MCF 10A (cell line): ENCODE results near the gene PCDHGB6. TPM values are rescaled to one million over a fixed set of nuclear protein-coding genes. Genes with fewer than 3 reads are reported as not detected.

ENCODE experiments used
- BruUV-seq: library from RNA; stranded (reverse); fragments of 400-500 nt; replicated peaks from 2 replicates; lab custom pipeline; 2021; lab: Mats Ljungman, UMichigan
- CTCF ChIA-PET: fragments of 300-600 bp; sonication (Branson Sonifier 250); formaldehyde crosslinking; extraction: SDS; loops from one replicate; lab custom pipeline; 2021; ENCODE audit warnings: antibody characterized with exemption, inconsistent platforms; lab: Yijun Ruan, JAX
- POLR2A ChIA-PET: fragments of 300-600, 350-650 bp; sonication (Branson Sonifier 250); formaldehyde crosslinking; extraction: SDS; loops from one replicate; lab custom pipeline; 2020; ENCODE audit warnings: antibody characterized with exemption, inconsistent platforms; lab: Yijun Ruan, JAX
- DNase-seq: peaks from one replicate; pipeline ENCODE4 v3.0.0-alpha.2; 2018; ENCODE audit not compliant: unreplicated experiment
- H3K27ac Mint-ChIP-seq: one replicate; pipeline ENCODE4 v1.8.0; 2022; ENCODE audit warnings: mild to moderate bottlenecking, low read depth, mixed read lengths; ENCODE audit not compliant: unreplicated experiment
- H3K27me3 Mint-ChIP-seq: one replicate; pipeline ENCODE4 v1.8.0; 2022; ENCODE audit warnings: mixed read lengths; ENCODE audit not compliant: insufficient read depth, unreplicated experiment
- H3K36me3 Mint-ChIP-seq: one replicate; pipeline ENCODE4 v1.8.0; 2022; ENCODE audit warnings: mild to moderate bottlenecking, moderate library complexity, mixed read lengths; ENCODE audit not compliant: insufficient read depth, unreplicated experiment
- H3K4me1 Mint-ChIP-seq: one replicate; pipeline ENCODE4 v1.8.0; 2022; ENCODE audit warnings: mixed read lengths; ENCODE audit not compliant: insufficient read depth, unreplicated experiment
- H3K4me3 Mint-ChIP-seq: one replicate; pipeline ENCODE4 v1.8.0; 2022; ENCODE audit warnings: mild to moderate bottlenecking, moderate library complexity, mixed read lengths; ENCODE audit not compliant: unreplicated experiment
- H3K9me3 Mint-ChIP-seq: one replicate; pipeline ENCODE4 v1.8.0; 2022; ENCODE audit warnings: mixed read lengths; ENCODE audit not compliant: unreplicated experiment
- CTCF ChIP-seq: fragments of 200-600 bp; IDR thresholded peaks from one replicate; pipeline ENCODE4 v1.8.0; 2022; ENCODE audit warnings: antibody characterized with exemption, mild to moderate bottlenecking; ENCODE audit not compliant: unreplicated experiment
- intact Hi-C: fragments of 100-400 bp; cut with micrococcal nuclease; formaldehyde crosslinking; loops from 2 replicates; pipeline ENCODE4 v1.14.1; 2022
- total RNA-seq: library from RNA; stranded (reverse); gene quantifications from 2 replicates; pipeline ENCODE4 v1.2.3, GENCODE V29; 2022

The PCDHGB6 gene
- total RNA-seq, 1 experiment from 2014 or later, result 0.68 TPM

- Mint-ChIP-seq H3K4me1 (no peaks in the 10 kb centered on the region), H3K27ac (no peak overlapping the region), H3K4me3 (no peak overlapping the region), H3K27me3 (no peaks in the 10 kb centered on the region), H3K36me3 (peaks cover 5% of the 10 kb centered on the region), H3K9me3 (peaks cover 28% of the 10 kb centered on the region)
- no peak for DNase-seq
- CTCF ChIA-PET, result interaction anchor here (0.7 to 2.2 kb wide), 6 partner anchors 14 to 164 kb away, joined by 3 to 8 read pairs (median 3); partner anchors contain the start of genes PCDHGA10 and PCDHGA7
- POLR2A ChIA-PET, result interaction anchor here (1.1 kb wide), 1 partner anchor 158 kb away, joined by 3 read pairs; no protein-coding TSS in a partner anchor
- BruUV-seq, result no TSS peak
- intact Hi-C loops, result no loop called here
- no peak for TF ChIP-seq CTCF
Observed at GRCh38 chr5:141399555-141400258, 8.1 kb upstream of the PCDHGB6 start.

GRCh38 chr5:141402553-141403243 is 5.1 kb upstream of the PCDHGB6 start, which contains the start of gene PCDHGA9:
Gene PCDHGA9, plus strand, starts transcription at chr5:141402778. Its CDS starts 175 bp downstream, at chr5:141402953.
- DNase-seq, result peak; percentile 43
- no peak within 1 kb of the TSS for H3K4me3 Mint-ChIP-seq
- intact Hi-C loops, result no loop called here
- H3K27ac Mint-ChIP-seq, result no peak within 1 kb of the TSS
- POLR2A ChIA-PET, result interaction anchor here (1.1 kb wide), 1 partner anchor 122 kb away, joined by 3 read pairs; no protein-coding TSS in a partner anchor
- peaks cover 31% of the 10 kb centered on the region for H3K9me3 Mint-ChIP-seq
- no TSS peak for BruUV-seq
- peaks cover 5% of the 10 kb centered on the region for H3K36me3 Mint-ChIP-seq
- H3K27me3 Mint-ChIP-seq, result no peaks in the 10 kb centered on the region
- CTCF ChIA-PET, result interaction anchor here (0.6 to 1.1 kb wide), 5 partner anchors 31 to 211 kb away, joined by 3 to 7 read pairs (median 3); no protein-coding TSS in a partner anchor
- H3K4me1 Mint-ChIP-seq, result no peaks in the 10 kb centered on the region
- no peak for TF ChIP-seq CTCF

GRCh38 chr5:141403387-141403786 is 4.4 kb upstream of the PCDHGB6 start:
- no peak for DNase-seq
- Mint-ChIP-seq H3K9me3 (peaks cover 35% of the 10 kb centered on the region), H3K4me3 (no peak overlapping the region), H3K36me3 (peaks cover 5% of the 10 kb centered on the region), H3K27ac (no peak overlapping the region), H3K27me3 (no peaks in the 10 kb centered on the region), H3K4me1 (no peaks in the 10 kb centered on the region)
- ChIA-PET CTCF (interaction anchor here (0.6 to 1.1 kb wide), 6 partner anchors 11 to 212 kb away, joined by 3 to 7 read pairs (median 4); no protein-coding TSS in a partner anchor), POLR2A (interaction anchor here (1.1 kb wide), 1 partner anchor 121 kb away, joined by 3 read pairs; no protein-coding TSS in a partner anchor)
- no peak for TF ChIP-seq CTCF
- BruUV-seq, result no TSS peak
- intact Hi-C loops, result no loop called here
